ENCODE results near the gene TUFM. TPM values are rescaled to one million over a fixed set of nuclear protein-coding genes. Genes with fewer than 3 reads are reported as not detected.

The TUFM gene
- total and polyA plus RNA-seq, 5 experiments from 2014 or later: 117 to 155 (median 141) TPM

GRCh38 chr16:28846933-28847273, 755 bp upstream of the TUFM start:
- Mint-ChIP-seq H3K4me3 (peak overlapping the region; percentile 88 to 97 (median 92)), H3K36me3 (peaks cover 0 to 37% (median 0%) of the 10 kb centered on the region in 3 donors), H3K9me3 (no peaks in the 10 kb centered on the region), H3K27ac (peak overlapping the region; percentile 72 to 98 (median 94)), H3K27me3 (no peaks in the 10 kb centered on the region), H3K4me1 (peaks cover 25 to 38% (median 31%) of the 10 kb centered on the region in 4 donors)
- POLR2A ChIA-PET: interaction anchor here (0.5 to 10.6 kb wide), 12 partner anchors 10 to 658 kb away, joined by 3 to 165 read pairs (median 9); partner anchors contain the start of genes ATP2A1, ATXN2L, NFATC2IP and RABEP2
- ATAC-seq (peak in 1 of 2 donors; percentile 1), DNase-seq (no peak)

- no peak for ATAC-seq
- H3K36me3 Mint-ChIP-seq: peaks cover 0 to 41% (median 0%) of the 10 kb centered on the region in 3 donors
- POLR2A ChIA-PET: interaction anchor here (0.5 to 10.6 kb wide), 11 partner anchors 9 to 354 kb away, joined by 3 to 165 read pairs (median 8); partner anchors contain the start of genes ATP2A1, ATXN2L, CLN3 and RABEP2
- peaks cover 23 to 38% (median 31%) of the 10 kb centered on the region in 4 donors for H3K4me1 Mint-ChIP-seq
- DNase-seq: no peak
- H3K27ac Mint-ChIP-seq: peak overlapping the region; percentile 90 to 98 (median 96)
- no peaks in the 10 kb centered on the region for H3K27me3 Mint-ChIP-seq
- peak overlapping the region; percentile 88 to 97 (median 92) for H3K4me3 Mint-ChIP-seq
- H3K9me3 Mint-ChIP-seq: no peaks in the 10 kb centered on the region
Observed at GRCh38 chr16:28845761-28846079, 428 bp downstream of the TUFM start.

DNA sequence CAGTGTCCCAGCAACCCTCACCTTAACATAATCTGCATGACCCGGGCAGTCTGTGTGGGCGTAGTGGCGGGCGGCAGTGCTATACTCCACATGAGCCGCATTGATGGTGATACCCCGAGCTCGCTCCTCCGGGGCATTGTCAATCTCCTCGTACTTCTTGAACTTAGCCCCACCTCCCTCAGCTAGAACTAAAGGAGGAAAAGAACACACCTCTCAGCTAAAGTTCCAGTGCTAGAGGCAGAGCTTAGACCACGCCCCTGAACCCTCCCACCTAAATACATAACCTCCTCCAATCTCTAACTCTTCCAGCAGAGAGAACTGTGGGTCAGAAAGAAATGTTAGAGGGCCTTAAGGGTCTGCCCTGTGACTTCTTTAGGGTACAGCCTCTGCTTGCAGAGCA, 855 bp downstream of the TUFM start:
- peaks cover 0 to 41% (median 0%) of the 10 kb centered on the region in 3 donors for H3K36me3 Mint-ChIP-seq
- no peak for ATAC-seq
- no peak for DNase-seq

GRCh38 chr16:28844226-28844885, 1.8 kb downstream of the TUFM start:
- H3K9me3 Mint-ChIP-seq: no peaks in the 10 kb centered on the region
- H3K4me3 Mint-ChIP-seq: peak overlapping the region; percentile 88 to 97 (median 92)
- H3K4me1 Mint-ChIP-seq: peaks cover 23 to 38% (median 31%) of the 10 kb centered on the region in 4 donors
- ATAC-seq: no peak
- DNase-seq: no peak
- H3K36me3 Mint-ChIP-seq: peaks cover 0 to 41% (median 0%) of the 10 kb centered on the region in 3 donors
- H3K27ac Mint-ChIP-seq: peak overlapping the region; percentile 61 to 97 (median 90)
- POLR2A ChIA-PET: interaction anchor here (0.9 to 10.6 kb wide), 8 partner anchors 9 to 82 kb away, joined by 3 to 165 read pairs (median 6); partner anchors contain the start of genes ATXN2L, RABEP2 and SH2B1
- no peaks in the 10 kb centered on the region for H3K27me3 Mint-ChIP-seq

More for the DNA sequence above, 855 bp downstream of the TUFM start:
- POLR2A ChIA-PET: interaction anchor here (0.9 to 10.6 kb wide), 10 partner anchors 13 to 354 kb away, joined by 3 to 165 read pairs (median 8); partner anchors contain the start of genes ATP2A1, ATXN2L, CLN3 and RABEP2
- Mint-ChIP-seq H3K27ac (peak overlapping the region; percentile 90 to 98 (median 96)), H3K9me3 (no peaks in the 10 kb centered on the region), H3K4me1 (peaks cover 23 to 38% (median 31%) of the 10 kb centered on the region in 4 donors), H3K4me3 (peak overlapping the region; percentile 88 to 97 (median 92)), H3K27me3 (no peaks in the 10 kb centered on the region)

GRCh38 chr16:28843766-28844165, 2.4 kb downstream of the TUFM start:
- POLR2A ChIA-PET: interaction anchor here (1.1 to 10.6 kb wide), 6 partner anchors 8 to 83 kb away, joined by 3 to 165 read pairs (median 5); partner anchors contain the start of genes ATXN2L, RABEP2 and SH2B1
- no peak for ATAC-seq
- Mint-ChIP-seq H3K36me3 (peaks cover 0 to 41% (median 0%) of the 10 kb centered on the region in 3 donors), H3K9me3 (no peaks in the 10 kb centered on the region), H3K27ac (peak overlapping the region in 5 of 10 donors; percentile 1 to 75 (median 28)), H3K4me3 (peak overlapping the region in 3 of 10 donors; percentile 36 to 92 (median 88)), H3K4me1 (peaks cover 23 to 37% (median 31%) of the 10 kb centered on the region in 4 donors), H3K27me3 (no peaks in the 10 kb centered on the region)
- DNase-seq: no peak

GRCh38 chr16:28842696-28843095, 3.5 kb downstream of the TUFM start:
- DNase-seq (no peak), ATAC-seq (no peak)
- H3K4me3 Mint-ChIP-seq: peak overlapping the region in 2 of 10 donors; percentile 33 to 50
- POLR2A ChIA-PET: interaction anchor here (1.2 to 10.6 kb wide), 5 partner anchors 11 to 82 kb away, joined by 3 to 165 read pairs (median 4); partner anchors contain the start of genes ATXN2L, RABEP2 and SH2B1
- peaks cover 24 to 35% (median 31%) of the 10 kb centered on the region in 4 donors for H3K4me1 Mint-ChIP-seq
- peak overlapping the region in 4 of 10 donors; percentile 52 to 80 (median 71) for H3K27ac Mint-ChIP-seq
- no peaks in the 10 kb centered on the region for H3K27me3 Mint-ChIP-seq
- peaks cover 0 to 49% (median 0%) of the 10 kb centered on the region in 3 donors for H3K36me3 Mint-ChIP-seq
- H3K9me3 Mint-ChIP-seq: no peaks in the 10 kb centered on the region

DNA sequence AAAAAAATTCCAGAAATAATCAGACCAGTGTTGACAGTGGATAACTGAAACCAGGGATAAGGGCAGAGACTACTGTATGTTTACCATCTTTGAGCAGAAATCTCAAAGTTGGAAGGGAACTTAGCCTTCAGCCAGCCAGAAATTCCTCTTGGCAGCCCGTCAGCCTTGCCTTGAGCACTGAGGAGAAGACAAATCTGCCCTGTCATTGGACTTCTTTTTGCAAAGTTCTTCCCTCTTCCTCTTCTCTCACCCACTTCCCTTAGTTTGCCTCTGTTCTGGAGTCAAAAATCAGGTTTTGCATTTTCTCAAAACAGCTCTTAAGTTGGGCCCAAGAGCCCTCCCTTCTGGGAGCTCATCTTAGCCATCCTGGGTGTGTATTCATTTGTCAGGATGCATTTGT, 6.2 kb downstream of the TUFM start:
- Mint-ChIP-seq H3K9me3 (no peaks in the 10 kb centered on the region), H3K36me3 (peaks cover 0 to 73% (median 2%) of the 10 kb centered on the region in 3 donors)

GRCh38 chr16:28839004-28839639, 7.0 kb downstream of the TUFM start:
- Mint-ChIP-seq H3K27ac (peak overlapping the region in 1 of 10 donors; percentile 44), H3K4me1 (peaks cover 0 to 6% (median 3%) of the 10 kb centered on the region in 4 donors)

More for the DNA sequence above, 6.2 kb downstream of the TUFM start:
- Mint-ChIP-seq H3K27ac (peak overlapping the region in 6 of 10 donors; percentile 34 to 73 (median 62)), H3K4me3 (no peak overlapping the region), H3K4me1 (peaks cover 7 to 12% (median 9%) of the 10 kb centered on the region in 4 donors), H3K27me3 (no peaks in the 10 kb centered on the region)
- DNase-seq (no peak), ATAC-seq (no peak)
- POLR2A ChIA-PET: interaction anchor here (1.3 kb wide), 1 partner anchor 13 kb away, joined by 3 read pairs; no protein-coding TSS in a partner anchor

DNA sequence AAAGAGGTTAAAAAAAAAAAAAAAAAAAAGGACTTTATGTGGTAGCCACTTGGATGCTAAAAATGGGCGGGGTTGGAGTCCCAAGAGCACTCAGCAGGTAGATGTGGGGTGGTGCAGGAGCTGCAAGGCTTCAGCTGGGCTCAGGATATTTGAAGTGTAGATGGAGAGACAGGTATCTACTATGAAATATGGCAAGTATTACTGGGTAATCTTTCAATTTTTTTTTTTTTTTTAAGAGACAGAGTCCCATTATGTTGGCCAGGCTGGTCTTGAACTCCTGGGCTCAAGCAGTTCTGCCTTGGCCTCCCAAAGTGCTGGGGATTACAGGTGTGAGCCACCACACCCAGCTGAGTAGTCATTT, 7.6 kb downstream of the TUFM start:
- H3K9me3 Mint-ChIP-seq: no peaks in the 10 kb centered on the region
- no peak overlapping the region for H3K4me3 Mint-ChIP-seq
- no peak for DNase-seq
- no peaks in the 10 kb centered on the region for H3K27me3 Mint-ChIP-seq
- peak in 1 of 2 donors; percentile 14 for ATAC-seq
- H3K27ac Mint-ChIP-seq: peak overlapping the region in 5 of 10 donors; percentile 22 to 80 (median 65)
- POLR2A ChIA-PET: interaction anchor here (0.7 to 1.9 kb wide), 3 partner anchors 16 to 124 kb away, joined by 3 to 7 read pairs (median 5); partner anchors contain the start of gene ATXN2L
- peaks cover 0 to 73% (median 8%) of the 10 kb centered on the region in 3 donors for H3K36me3 Mint-ChIP-seq
- peaks cover 0 to 8% (median 3%) of the 10 kb centered on the region in 4 donors for H3K4me1 Mint-ChIP-seq

More at GRCh38 chr16:28839004-28839639, 7.0 kb downstream of the TUFM start:
- DNase-seq: no peak
- H3K36me3 Mint-ChIP-seq: peaks cover 0 to 73% (median 5%) of the 10 kb centered on the region in 3 donors
- POLR2A ChIA-PET: interaction anchor here (0.7 to 1.9 kb wide), 3 partner anchors 16 to 124 kb away, joined by 3 to 7 read pairs (median 5); partner anchors contain the start of gene ATXN2L
- no peak for ATAC-seq
- no peaks in the 10 kb centered on the region for H3K27me3 Mint-ChIP-seq
- no peaks in the 10 kb centered on the region for H3K9me3 Mint-ChIP-seq
- no peak overlapping the region for H3K4me3 Mint-ChIP-seq

GRCh38 chr16:28837672-28838557, 8.2 kb downstream of the TUFM start:
- Mint-ChIP-seq H3K27me3 (no peaks in the 10 kb centered on the region), H3K36me3 (peaks cover 0 to 73% (median 15%) of the 10 kb centered on the region in 3 donors), H3K4me3 (peak overlapping the region in 1 of 10 donors; percentile 52), H3K4me1 (peaks cover 0 to 7% (median 2%) of the 10 kb centered on the region in 4 donors), H3K27ac (peak overlapping the region in 8 of 10 donors; percentile 37 to 80 (median 68)), H3K9me3 (no peaks in the 10 kb centered on the region)
- ATAC-seq (no peak), DNase-seq (no peak)
- POLR2A ChIA-PET: interaction anchor here (0.5 to 2.2 kb wide), 6 partner anchors 9 to 1217 kb away, joined by 3 to 7 read pairs (median 5); partner anchors contain the start of genes ATXN2L and TUFM

- H3K4me3 Mint-ChIP-seq: no peak overlapping the region
- H3K9me3 Mint-ChIP-seq: no peaks in the 10 kb centered on the region
- H3K36me3 Mint-ChIP-seq: peaks cover 0 to 75% (median 23%) of the 10 kb centered on the region in 3 donors
- ATAC-seq (no peak), DNase-seq (no peak)
- no peaks in the 10 kb centered on the region for H3K27me3 Mint-ChIP-seq
- H3K4me1 Mint-ChIP-seq: peaks cover 0 to 9% (median 6%) of the 10 kb centered on the region in 4 donors
- H3K27ac Mint-ChIP-seq: peak overlapping the region in 1 of 10 donors; percentile 9
- POLR2A ChIA-PET: interaction anchor here (1.5 to 2.2 kb wide), 2 partner anchors 9 to 10 kb away, joined by 5 to 6 read pairs; partner anchors contain the start of gene TUFM
Observed at GRCh38 chr16:28836761-28837064, 9.4 kb downstream of the TUFM start.
